ENCODE measurements around the gene DEDD2.

The DEDD2 gene

GRCh38 chr19:42242069-42242511, 24.6 kb upstream of the DEDD2 start:
- Histone ChIP-seq H3K4me1 (ENCODE audit: insufficient read depth, low read length, severe bottlenecking) (peaks cover 16% of the 10 kb centered on the region), H3K9ac (ENCODE audit: low read length) (peak overlapping the region; percentile 83), H3F3A (ENCODE audit: insufficient read depth, low read length) (no peaks in the 10 kb centered on the region), H4K20me1 (ENCODE audit: insufficient read depth, low read length) (no peaks in the 10 kb centered on the region), H3K4me3 (ENCODE audit: low read depth, low read length, poor library complexity, severe bottlenecking) (peak overlapping the region; percentile 67), H3K27ac (ENCODE audit: low read depth, low read length, poor library complexity, severe bottlenecking) (peak overlapping the region; percentile 13), H2AFZ (ENCODE audit: low read length) (no peak overlapping the region), H3K79me2 (ENCODE audit: insufficient read depth, low read length) (peaks cover 9% of the 10 kb centered on the region), H3K4me2 (ENCODE audit: low read length) (peak overlapping the region; percentile 93), H3K9me3 (ENCODE audit: low read length) (no peaks in the 10 kb centered on the region), H3K27me3 (ENCODE audit: insufficient read depth, low read length) (no peaks in the 10 kb centered on the region), H3K36me3 (ENCODE audit: insufficient read depth, low read length) (peaks cover 16% of the 10 kb centered on the region; the same call in 1 of the 2 replicates), H3K9me2 (ENCODE audit: low read depth, low read length) (no peaks in the 10 kb centered on the region)
- TF ChIP-seq EZH2 (IDR thresholded peaks at IDR 0.05; ENCODE audit: borderline replicate concordance, low read length) (no peak), CTCF (IDR thresholded peaks at IDR 0.05; ENCODE audit: low read length) (no peak)

- no peaks in the 10 kb centered on the region for H4K20me1 ChIP-seq (ENCODE audit: insufficient read depth, low read length)
- H3K4me1 ChIP-seq (ENCODE audit: insufficient read depth, low read length, severe bottlenecking), result peaks cover 16% of the 10 kb centered on the region
- H3K36me3 ChIP-seq (ENCODE audit: insufficient read depth, low read length), result peaks cover 24% of the 10 kb centered on the region
- no peaks in the 10 kb centered on the region for H3K9me2 ChIP-seq (ENCODE audit: low read depth, low read length)
- peak overlapping the region; percentile 83 for H3K9ac ChIP-seq (ENCODE audit: low read length)
- H3F3A ChIP-seq (ENCODE audit: insufficient read depth, low read length), result no peaks in the 10 kb centered on the region
- TF ChIP-seq CTCF (IDR thresholded peaks at IDR 0.05; ENCODE audit: low read length) (no peak), EZH2 (IDR thresholded peaks at IDR 0.05; ENCODE audit: borderline replicate concordance, low read length) (no peak)
- H3K27me3 ChIP-seq (ENCODE audit: insufficient read depth, low read length), result no peaks in the 10 kb centered on the region
- peak overlapping the region; percentile 93 for H3K4me2 ChIP-seq (ENCODE audit: low read length)
- H2AFZ ChIP-seq (ENCODE audit: low read length), result no peak overlapping the region
- H3K27ac ChIP-seq (ENCODE audit: low read depth, low read length, poor library complexity, severe bottlenecking), result no peak overlapping the region
- H3K4me3 ChIP-seq (ENCODE audit: low read depth, low read length, poor library complexity, severe bottlenecking), result peak overlapping the region; percentile 67
- H3K9me3 ChIP-seq (ENCODE audit: low read length), result no peaks in the 10 kb centered on the region
- H3K79me2 ChIP-seq (ENCODE audit: insufficient read depth, low read length), result peaks cover 9% of the 10 kb centered on the region
Observed at GRCh38 chr19:42241279-42241678, 23.8 kb upstream of the DEDD2 start.

- Histone ChIP-seq H3F3A (ENCODE audit: insufficient read depth, low read length) (no peaks in the 10 kb centered on the region), H3K9ac (ENCODE audit: low read length) (no peak overlapping the region), H3K4me2 (ENCODE audit: low read length) (no peak overlapping the region), H3K27me3 (ENCODE audit: insufficient read depth, low read length) (no peaks in the 10 kb centered on the region), H2AFZ (ENCODE audit: low read length) (no peak overlapping the region), H3K27ac (ENCODE audit: low read depth, low read length, poor library complexity, severe bottlenecking) (no peak overlapping the region), H3K36me3 (ENCODE audit: insufficient read depth, low read length) (peaks cover 40% of the 10 kb centered on the region), H3K79me2 (ENCODE audit: insufficient read depth, low read length) (peaks cover 9% of the 10 kb centered on the region), H3K4me3 (ENCODE audit: low read depth, low read length, poor library complexity, severe bottlenecking) (no peak overlapping the region), H4K20me1 (ENCODE audit: insufficient read depth, low read length) (no peaks in the 10 kb centered on the region), H3K9me3 (ENCODE audit: low read length) (no peaks in the 10 kb centered on the region), H3K4me1 (ENCODE audit: insufficient read depth, low read length, severe bottlenecking) (peaks cover 9% of the 10 kb centered on the region), H3K9me2 (ENCODE audit: low read depth, low read length) (no peaks in the 10 kb centered on the region)
- no peak for TF ChIP-seq EZH2 (IDR thresholded peaks at IDR 0.05; ENCODE audit: borderline replicate concordance, low read length)
- no peak for TF ChIP-seq CTCF (IDR thresholded peaks at IDR 0.05; ENCODE audit: low read length)
Observed at GRCh38 chr19:42239544-42240220, 22.2 kb upstream of the DEDD2 start.
